SK-N-SH (cell line): ENCODE measurements around the gene P3R3URF. TPM values are rescaled to one million over a fixed set of nuclear protein-coding genes. Genes with fewer than 3 reads are reported as not detected.

Experiments
- CTCF ChIA-PET: fragments of 300-600, 350-600 bp; formaldehyde crosslinking; extraction: SDS; loops from one replicate; lab custom pipeline; 2021; lab: Yijun Ruan, JAX
- POLR2A ChIA-PET: fragments of 350-600 bp; sonication (Branson Sonifier 250); formaldehyde crosslinking; extraction: SDS; loops from one replicate; lab custom pipeline; 2020; ENCODE audit warnings: antibody characterized with exemption, inconsistent platforms; lab: Yijun Ruan, JAX
- DNase-seq: peaks from one replicate; pipeline ENCODE4 v3.0.0; 2012
- H2AFZ ChIP-seq: fragments of 200-600 bp; sonication (generic); 2 replicates; pipeline ENCODE4 v1.8.1; 2016; ENCODE audit warnings: antibody characterized with exemption, mild to moderate bottlenecking, low read depth
- H3F3A ChIP-seq: fragments of 200-600 bp; sonication (generic); replicated peaks from 2 replicates; pipeline ENCODE3; 2016; ENCODE audit warnings: antibody characterized with exemption, mild to moderate bottlenecking; ENCODE audit not compliant: insufficient read depth
- H3K27ac ChIP-seq, 2 experiments: fragments of 200-500 bp in 1 of 2; fragments of 200-600 bp in 1 of 2; sonication (Bioruptor generic) in 1 of 2; sonication (generic), shearing (Covaris generic) in 1 of 2; 2 replicates each; pipeline versions ENCODE4 v1.5.1 to v1.6.1; 2014 to 2016; ENCODE audit warnings: low read depth in 2 of 2, inconsistent platforms in 1 of 2, low read length in 1 of 2, mild to moderate bottlenecking in 1 of 2, mixed read lengths in 1 of 2
- H3K27me3 ChIP-seq: fragments of 200-600 bp; sonication (generic), shearing (Covaris generic); 2 replicates; pipeline ENCODE4 v1.6.1; 2016; ENCODE audit warnings: mixed run types; ENCODE audit not compliant: insufficient read depth
- H3K36me3 ChIP-seq, 2 experiments: fragments of 200-500 bp in 1 of 2; fragments of 200-600 bp in 1 of 2; sonication (Bioruptor generic) in 1 of 2; sonication (generic) in 1 of 2; replicated peaks in 1 of 2; 2 replicates each; pipeline versions ENCODE3 to v1.5.1; 2014 to 2016; ENCODE audit warnings: low read length in 1 of 2, mild to moderate bottlenecking in 1 of 2; ENCODE audit not compliant: insufficient read depth in 2 of 2, control insufficient read depth in 1 of 2
- H3K4me1 ChIP-seq, 2 experiments: fragments of 200-500 bp in 1 of 2; fragments of 200-600 bp in 1 of 2; sonication (Bioruptor generic) in 1 of 2; sonication (generic), shearing (Covaris generic) in 1 of 2; 2 replicates each; pipeline versions ENCODE4 v1.5.1 to v1.6.1; 2014 to 2016; ENCODE audit warnings: low read depth in 1 of 2, low read length in 1 of 2, mixed run types in 1 of 2; ENCODE audit not compliant: insufficient read depth in 2 of 2, control insufficient read depth in 1 of 2
- H3K4me2 ChIP-seq: fragments of 200-600 bp; sonication (generic), shearing (Covaris generic); 2 replicates; pipeline ENCODE4 v1.6.1; 2017; ENCODE audit warnings: mixed run types
- H3K4me3 ChIP-seq, 2 experiments: fragments of 200-500 bp in 1 of 2; fragments of 200-600 bp in 1 of 2; sonication (Bioruptor generic) in 1 of 2; sonication (generic), shearing (Covaris generic) in 1 of 2; 2 replicates each; pipeline versions ENCODE4 v1.5.1 to v1.8.1; 2014 to 2016; ENCODE audit warnings: low read depth in 2 of 2, inconsistent platforms in 1 of 2, low read length in 1 of 2, mild to moderate bottlenecking in 1 of 2, mixed read lengths in 1 of 2, moderate library complexity in 1 of 2
- H3K79me2 ChIP-seq: fragments of 200-600 bp; sonication (generic); 2 replicates; pipeline ENCODE4 v1.8.1; 2017; ENCODE audit warnings: mild to moderate bottlenecking; ENCODE audit not compliant: insufficient read depth
- H3K9ac ChIP-seq: fragments of 200-600 bp; sonication (generic); 2 replicates; pipeline ENCODE4 v1.6.1; 2017; ENCODE audit warnings: mixed run types
- H3K9me2 ChIP-seq: fragments of 200-600 bp; sonication (generic); 2 replicates; pipeline ENCODE4 v1.6.1; 2017; ENCODE audit warnings: mixed run types
- H3K9me3 ChIP-seq: fragments of 200-600 bp; sonication (generic); 2 replicates; pipeline ENCODE4 v1.6.1; 2017; ENCODE audit warnings: mixed run types, mild to moderate bottlenecking, moderate library complexity
- H4K20me1 ChIP-seq: fragments of 200-600 bp; sonication (generic); 2 replicates; pipeline ENCODE4 v1.6.1; 2017; ENCODE audit warnings: mild to moderate bottlenecking, mixed run types; ENCODE audit not compliant: insufficient read depth
- ELF1 ChIP-seq: IDR thresholded peaks from 2 replicates; pipeline ENCODE4 v1.4.0; 2012
- EP300 ChIP-seq, 2 experiments: IDR thresholded peaks; 2 replicates each; pipeline versions ENCODE4 v1.4.0 to v1.6.1; 2012; ENCODE audit warnings: borderline replicate concordance in 1 of 2, low read depth in 1 of 2, low read length in 1 of 2
- EZH2phosphoT487 ChIP-seq: fragments of 200-600 bp; sonication (generic); IDR thresholded peaks from 2 replicates; pipeline ENCODE4 v1.6.1; 2017; ENCODE audit warnings: low read depth, mixed run types, mild to moderate bottlenecking, antibody characterized with exemption, moderate library complexity, borderline replicate concordance
- FOSL2 ChIP-seq: IDR thresholded peaks from 2 replicates; pipeline ENCODE4 v1.4.0; 2012; ENCODE audit warnings: low read depth, mild to moderate bottlenecking, moderate library complexity, borderline replicate concordance
- MAX ChIP-seq: IDR thresholded peaks from 2 replicates; pipeline ENCODE4 v1.4.0; 2012; ENCODE audit warnings: low read depth
- MEF2A ChIP-seq: IDR thresholded peaks from 2 replicates; pipeline ENCODE4 v1.4.0; 2012; ENCODE audit warnings: low read depth, borderline replicate concordance
- NRF1 ChIP-seq: IDR thresholded peaks from 2 replicates; pipeline ENCODE4 v1.6.1; 2012; ENCODE audit warnings: low read depth, mild to moderate bottlenecking, low read length
- RCOR1 ChIP-seq: fragments of 150-350 bp; IDR thresholded peaks from 2 replicates; pipeline ENCODE4 v1.6.1; 2017; ENCODE audit warnings: antibody characterized with exemption, low read length
- REST ChIP-seq: IDR thresholded peaks from 2 replicates; pipeline ENCODE4 v1.6.1; 2012; ENCODE audit warnings: mild to moderate bottlenecking, low read depth, low read length, moderate library complexity
- RFX5 ChIP-seq: IDR thresholded peaks from 2 replicates; pipeline ENCODE4 v1.6.1; 2012; ENCODE audit warnings: mild to moderate bottlenecking, improper control_type of control experiment, low read length
- RXRA ChIP-seq: IDR thresholded peaks from 2 replicates; pipeline ENCODE4 v1.4.0; 2012; ENCODE audit warnings: low read depth, mild to moderate bottlenecking, borderline replicate concordance
- TAF1 ChIP-seq: IDR thresholded peaks from 2 replicates; pipeline ENCODE4 v1.6.1; 2012; ENCODE audit warnings: low read depth, mild to moderate bottlenecking, low read length, moderate library complexity, borderline replicate concordance
- TCF12 ChIP-seq: IDR thresholded peaks from 2 replicates; pipeline ENCODE4 v1.4.0; 2012
- ZBTB33 ChIP-seq: IDR thresholded peaks from 2 replicates; pipeline ENCODE4 v1.4.0; 2012; ENCODE audit warnings: low read depth, borderline replicate concordance
- WGBS: methylation state at CpG from one replicate; pipeline ENCODE4 v1.1.6; 2017; ENCODE audit warnings: low lambda C conversion rate; 5-methylcytosine and 5-hydroxymethylcytosine counted together
- polyA plus RNA-seq, 3 experiments: library from polyadenylated mRNA; depleted of rRNA; stranded (reverse); fragments of >200 nt; gene quantifications; 2 replicates each; pipeline ENCODE4 v1.2.3, GENCODE V29; 2012

Gene P3R3URF
- polyA plus RNA-seq, 1 of the 3 experiments (the other 2 are of a cell fraction), result not detected

GRCh38 chr1:46193285-46193684 is 17.0 kb upstream of the P3R3URF start:
- Histone ChIP-seq H3K9me2 (no peaks in the 10 kb centered on the region), H3K9me3 (no peaks in the 10 kb centered on the region), H3K9ac (no peak overlapping the region), H3F3A (no peaks in the 10 kb centered on the region), H3K4me1 (peaks cover 5 to 14% of the 10 kb centered on the region in 2 experiments; a peak in 2 of 4 replicates), H3K4me2 (no peak overlapping the region), H2AFZ (no peak overlapping the region), H3K79me2 (peaks cover 28% of the 10 kb centered on the region), H4K20me1 (no peaks in the 10 kb centered on the region), H3K27ac (no peak overlapping the region), H3K4me3 (no peak overlapping the region), H3K27me3 (no peaks in the 10 kb centered on the region), H3K36me3 (peaks cover 13 to 69% of the 10 kb centered on the region in 2 experiments)
- WGBS, result 94% methylated on average over 5 of the region's 7 CpGs
- TF ChIP-seq EP300 (IDR thresholded peaks at IDR 0.05; ENCODE audit: borderline replicate concordance in 1 of 2, low read depth in 1 of 2, low read length in 1 of 2) (no peak), RXRA (no peak), ELF1 (no peak), FOSL2 (no peak), TAF1 (no peak), NRF1 (no peak), RFX5 (no peak), TCF12 (no peak), ZBTB33 (no peak), REST (no peak), MAX (no peak), RCOR1 (no peak), MEF2A (no peak), EZH2phosphoT487 (no peak)
- CTCF ChIA-PET, result no interaction called here
- DNase-seq, result no peak
- POLR2A ChIA-PET, result interaction anchor here (0.5 to 1.1 kb wide), 2 partner anchors 8 to 32 kb away, joined by 3 to 4 read pairs; no protein-coding TSS in a partner anchor
